Lower leg skin (tissue), 3 donors: ENCODE measurements around the gene KCNMB1.

ENCODE experiments used
- CTCF ChIP-seq, 3 donors: fragments of 450-650 bp; IDR thresholded peaks; one replicate each; pipeline ENCODE4 v1.5.1; 2016; ENCODE audit warnings: antibody characterized with exemption in 3 of 3, mild to moderate bottlenecking in 3 of 3, moderate library complexity in 2 of 3
- POLR2A ChIP-seq, 2 donors: fragments of 450-650 bp; IDR thresholded peaks; one replicate each; pipeline ENCODE4 v1.6.1; 2016 to 2017; ENCODE audit warnings: antibody characterized with exemption in 2 of 2, mild to moderate bottlenecking in 1 of 2, moderate library complexity in 1 of 2

GRCh38 chr5:170407062-170407461, 17.9 kb upstream of the KCNMB1 start:
- TF ChIP-seq CTCF (IDR thresholded peaks at IDR 0.05): no peak
- no peak for TF ChIP-seq POLR2A (IDR thresholded peaks at IDR 0.05)
